SJSA1 (cell line): ENCODE data around the gene NEURL1. TPM values are rescaled to one million over a fixed set of nuclear protein-coding genes. Genes with fewer than 3 reads are reported as not detected.
"Not testable (repeated sequence)": the region's sequence is repeated elsewhere in the genome, so short reads cannot be mapped to it uniquely, and the experiment has no call there.

Experiments
- DNase-seq, 2 experiments: peaks; one replicate each; pipeline ENCODE4 v3.0.0-alpha.2; 2015 to 2020; ENCODE audit warnings: low spot score in 2 of 2, low read depth in 1 of 2
- H3K27ac ChIP-seq: fragments of 250-450 bp; sonication (Bioruptor Pico); 2 replicates; pipeline ENCODE4 v1.5.1; 2020; ENCODE audit warnings: mild to moderate bottlenecking, moderate library complexity
- H3K27me3 ChIP-seq: fragments of 250-450 bp; sonication (Bioruptor Pico); replicated peaks from 2 replicates; pipeline ENCODE4 v1.5.1; 2020; ENCODE audit warnings: mild to moderate bottlenecking, moderate library complexity
- H3K36me3 ChIP-seq: fragments of 250-450 bp; sonication (Bioruptor Pico); 2 replicates; pipeline ENCODE4 v1.5.1; 2020; ENCODE audit warnings: mild to moderate bottlenecking
- H3K4me1 ChIP-seq: fragments of 250-450 bp; sonication (Bioruptor Pico); replicated peaks from 2 replicates; pipeline ENCODE4 v1.6.1; 2021; ENCODE audit warnings: mild to moderate bottlenecking
- H3K4me3 ChIP-seq: fragments of 250-450 bp; sonication (Bioruptor Pico); 2 replicates; pipeline ENCODE4 v1.5.1; 2020; ENCODE audit warnings: mild to moderate bottlenecking
- H3K9me3 ChIP-seq: fragments of 250-450 bp; sonication (Bioruptor Pico); replicated peaks from 2 replicates; pipeline ENCODE4 v1.5.1; 2020; ENCODE audit warnings: mild to moderate bottlenecking
- total RNA-seq: library from RNA; depleted of rRNA; stranded (reverse); fragments of >200 nt; shearing (Covaris generic); gene quantifications from 2 replicates; pipeline ENCODE4 v1.2.3, GENCODE V29; 2014

NEURL1 gene
- total RNA-seq, 1 experiment from 2014 or later, result not detected

- not testable (repeated sequence) for H3K4me3 ChIP-seq, H3K9me3 ChIP-seq, DNase-seq, H3K27me3 ChIP-seq, H3K27ac ChIP-seq, H3K4me1 ChIP-seq
- peaks cover 53% of the 10 kb centered on the region for H3K36me3 ChIP-seq
Measured at GRCh38 chr10:103608056-103608455, 114.6 kb downstream of the NEURL1 start.

- H3K36me3 ChIP-seq, result peaks cover 48% of the 10 kb centered on the region
- H3K27ac ChIP-seq, result no peak overlapping the region
Measured at GRCh38 chr10:103609231-103610082, 116.0 kb downstream of the NEURL1 start.

GRCh38 chr10:103610083-103610472 lies 116.6 kb downstream of the NEURL1 start:
- H3K36me3 ChIP-seq, result peaks cover 43% of the 10 kb centered on the region
- H3K27me3 ChIP-seq, result no peaks in the 10 kb centered on the region
- H3K9me3 ChIP-seq, result no peaks in the 10 kb centered on the region
- H3K27ac ChIP-seq, result no peak overlapping the region
- no peak for DNase-seq
- no peak overlapping the region for H3K4me3 ChIP-seq
- H3K4me1 ChIP-seq, result no peaks in the 10 kb centered on the region

More at GRCh38 chr10:103609231-103610082, 116.0 kb downstream of the NEURL1 start:
- H3K27me3 ChIP-seq, result no peaks in the 10 kb centered on the region
- H3K4me1 ChIP-seq, result no peaks in the 10 kb centered on the region
- H3K9me3 ChIP-seq, result no peaks in the 10 kb centered on the region
- DNase-seq, result no peak
- no peak overlapping the region for H3K4me3 ChIP-seq

- no peak for DNase-seq
- no peaks in the 10 kb centered on the region for H3K9me3 ChIP-seq
- H3K27me3 ChIP-seq, result no peaks in the 10 kb centered on the region
- no peak overlapping the region for H3K4me3 ChIP-seq
- peaks cover 34% of the 10 kb centered on the region for H3K36me3 ChIP-seq
- H3K4me1 ChIP-seq, result no peaks in the 10 kb centered on the region
- H3K27ac ChIP-seq, result no peak overlapping the region
Measured at GRCh38 chr10:103610921-103611511, 117.5 kb downstream of the NEURL1 start.

- no peak for DNase-seq
- no peaks in the 10 kb centered on the region for H3K4me1 ChIP-seq
- peaks cover 47% of the 10 kb centered on the region for H3K36me3 ChIP-seq
- no peaks in the 10 kb centered on the region for H3K27me3 ChIP-seq
- no peak overlapping the region for H3K4me3 ChIP-seq
- no peaks in the 10 kb centered on the region for H3K9me3 ChIP-seq
- H3K27ac ChIP-seq, result no peak overlapping the region
Measured at GRCh38 chr10:103612462-103613365, 119.2 kb downstream of the NEURL1 start.

GRCh38 chr10:103613616-103614015 lies 120.1 kb downstream of the NEURL1 start:
- DNase-seq, result no peak
- H3K4me1 ChIP-seq, result no peaks in the 10 kb centered on the region

GRCh38 chr10:103614306-103615158 lies 121.0 kb downstream of the NEURL1 start:
- Histone ChIP-seq H3K27me3 (no peaks in the 10 kb centered on the region), H3K4me3 (no peak overlapping the region), H3K27ac (no peak overlapping the region), H3K36me3 (peaks cover 63% of the 10 kb centered on the region), H3K4me1 (no peaks in the 10 kb centered on the region), H3K9me3 (no peaks in the 10 kb centered on the region)
- DNase-seq, result no peak

More at GRCh38 chr10:103613616-103614015, 120.1 kb downstream of the NEURL1 start:
- Histone ChIP-seq H3K27ac (no peak overlapping the region), H3K27me3 (no peaks in the 10 kb centered on the region), H3K36me3 (peaks cover 56% of the 10 kb centered on the region), H3K9me3 (no peaks in the 10 kb centered on the region), H3K4me3 (no peak overlapping the region)

- H3K4me1 ChIP-seq, result no peaks in the 10 kb centered on the region
- H3K9me3 ChIP-seq, result no peaks in the 10 kb centered on the region
- no peak for DNase-seq
- peaks cover 64% of the 10 kb centered on the region for H3K36me3 ChIP-seq
- H3K27ac ChIP-seq, result no peak overlapping the region
- no peak overlapping the region for H3K4me3 ChIP-seq
- no peaks in the 10 kb centered on the region for H3K27me3 ChIP-seq
Measured at GRCh38 chr10:103616705-103617601, 123.4 kb downstream of the NEURL1 start.

GRCh38 chr10:103617602-103618385 lies 124.3 kb downstream of the NEURL1 start:
- H3K27me3 ChIP-seq, result no peaks in the 10 kb centered on the region
- no peak overlapping the region for H3K27ac ChIP-seq
- H3K4me3 ChIP-seq, result no peak overlapping the region
- H3K9me3 ChIP-seq, result no peaks in the 10 kb centered on the region
- DNase-seq, result no peak
- peaks cover 60% of the 10 kb centered on the region for H3K36me3 ChIP-seq
- H3K4me1 ChIP-seq, result no peaks in the 10 kb centered on the region

GRCh38 chr10:103618575-103619423 lies 125.3 kb downstream of the NEURL1 start:
- no peak overlapping the region for H3K4me3 ChIP-seq
- no peaks in the 10 kb centered on the region for H3K27me3 ChIP-seq
- H3K36me3 ChIP-seq, result peaks cover 55% of the 10 kb centered on the region
- H3K9me3 ChIP-seq, result no peaks in the 10 kb centered on the region
- no peak for DNase-seq
- H3K4me1 ChIP-seq, result no peaks in the 10 kb centered on the region
- H3K27ac ChIP-seq, result no peak overlapping the region
